HG03439 (cell line): Measurements from ENCODE around the gene ZNF862.

Source experiments
- ATAC-seq: cut with Tn5 transposase; IDR thresholded peaks from one replicate; pipeline ENCODE4 v1.9.1; 2021; ENCODE audit warnings: mild to moderate bottlenecking, moderate library complexity; ENCODE audit not compliant: unreplicated experiment

The ZNF862 gene

DNA sequence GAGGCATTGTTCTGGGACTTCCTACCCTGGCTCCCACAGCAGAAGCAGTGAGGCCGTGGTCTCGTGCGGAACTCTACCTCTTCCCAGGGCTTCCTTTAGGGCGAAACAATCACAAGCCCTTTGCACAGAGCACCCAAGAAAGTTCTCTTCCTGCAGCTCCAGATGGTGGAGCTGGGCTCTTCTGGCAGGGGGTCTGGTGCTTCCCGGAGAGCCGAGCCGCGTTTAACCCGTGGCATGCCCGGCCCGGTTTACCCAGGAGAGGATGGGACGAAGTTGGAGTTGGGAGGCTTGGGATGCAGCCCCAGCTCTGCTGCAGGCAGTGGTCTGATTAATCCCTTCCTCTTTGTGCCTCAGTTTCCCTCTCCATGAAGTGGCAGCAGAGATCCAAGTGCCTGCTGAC, 26.6 kb downstream of the ZNF862 start:
- ATAC-seq, result no peak

GRCh38 chr7:149865437-149865836, 27.3 kb downstream of the ZNF862 start:
- ATAC-seq, result no peak

DNA sequence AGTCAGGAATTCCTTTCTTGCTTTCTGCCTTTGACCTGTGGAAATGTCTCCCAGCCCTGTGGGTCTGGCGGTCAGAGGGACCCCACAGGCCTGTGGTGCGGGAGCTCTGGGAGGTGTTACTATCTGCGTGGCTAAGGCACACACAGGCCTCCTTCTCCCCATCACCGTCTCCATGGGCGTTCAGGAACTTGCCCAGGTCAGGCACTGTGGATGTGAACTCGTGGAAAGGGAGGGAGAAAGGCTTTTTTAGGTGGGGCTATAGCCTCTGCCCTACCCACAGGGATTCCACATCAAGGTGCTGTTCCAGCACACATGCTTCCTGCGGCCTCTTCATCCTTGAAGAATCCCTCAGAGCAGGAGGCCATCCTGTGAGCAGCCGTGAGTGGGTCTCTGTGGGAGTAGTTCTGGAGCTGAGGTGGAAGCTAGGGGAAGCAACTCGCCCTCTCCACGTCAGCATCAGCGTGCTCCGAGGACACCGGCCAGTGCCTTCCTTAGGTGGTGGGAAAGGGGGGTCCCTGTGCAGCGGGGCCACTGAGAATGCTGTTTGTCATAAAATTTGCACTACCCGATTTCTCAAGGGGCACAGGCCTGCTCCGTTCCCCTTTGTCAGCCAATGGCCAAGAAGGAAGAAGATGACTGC, 28.1 kb downstream of the ZNF862 start:
- ATAC-seq, result no peak

DNA sequence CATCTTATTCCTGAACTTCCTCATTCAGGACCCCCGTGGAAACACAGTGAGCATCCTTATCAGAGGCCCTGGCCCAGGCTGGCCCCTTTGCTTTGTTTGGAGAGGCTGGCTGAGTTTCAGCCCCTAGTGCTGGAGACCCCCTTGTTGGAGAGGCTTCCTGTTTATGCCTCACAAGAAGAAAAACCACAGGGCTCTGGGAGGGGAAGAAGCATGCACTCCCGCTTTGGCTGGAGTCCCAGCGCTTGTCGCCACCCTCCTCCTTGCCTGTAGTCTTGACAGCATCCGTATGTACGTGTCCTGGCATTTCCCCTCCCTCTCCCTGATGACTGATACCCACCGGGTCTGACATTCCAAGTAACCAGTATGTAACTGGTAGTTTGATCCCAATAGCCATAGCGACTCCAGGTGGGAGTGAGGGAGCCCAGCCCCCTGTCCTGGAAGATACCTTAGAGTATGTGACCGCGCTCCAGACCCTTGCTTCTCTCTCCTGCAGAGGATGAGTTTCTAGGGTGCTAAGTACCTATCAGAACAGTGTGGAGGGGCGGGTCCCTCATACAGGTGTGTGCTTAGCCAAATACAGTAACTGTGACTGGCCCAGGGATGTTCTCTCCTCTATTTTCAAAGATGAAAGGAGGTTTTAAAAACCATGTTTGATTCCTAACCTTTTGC, 28.7 kb downstream of the ZNF862 start:
- ATAC-seq, result no peak

GRCh38 chr7:149867762-149868622, 29.8 kb downstream of the ZNF862 start:
- ATAC-seq, result no peak

DNA sequence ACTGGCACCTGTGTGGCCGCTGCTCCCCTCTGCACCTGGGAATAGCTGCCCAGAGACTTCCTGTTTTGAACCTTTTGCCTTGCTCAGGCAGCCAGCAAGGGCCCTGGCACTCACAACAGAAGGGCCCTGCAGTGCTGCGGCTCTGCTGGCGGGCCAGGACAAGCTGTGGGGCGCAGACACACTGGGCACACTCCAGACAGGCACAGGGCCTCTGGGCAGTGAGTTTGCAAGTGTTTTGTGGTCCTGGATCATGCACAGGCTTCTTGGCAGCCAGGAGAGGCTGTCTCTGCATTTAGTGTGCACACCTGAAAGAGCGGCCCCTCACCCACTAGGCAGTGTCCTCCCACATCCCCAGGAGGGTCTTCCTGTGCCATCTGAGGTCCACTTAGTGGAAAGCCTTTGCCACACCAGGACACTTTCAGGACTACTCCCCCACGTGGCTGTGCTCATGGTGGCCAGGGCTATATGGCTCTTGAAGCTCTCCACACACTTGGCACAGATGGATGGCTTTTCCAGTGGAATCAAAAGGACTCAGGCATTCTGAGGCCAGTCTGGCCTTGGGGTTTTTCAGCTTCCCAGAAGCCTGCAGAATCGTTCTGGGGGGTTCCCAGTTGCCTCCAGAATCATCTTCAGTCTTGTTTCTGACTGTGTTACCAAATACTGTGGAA, 30.6 kb downstream of the ZNF862 start:
- ATAC-seq, result no peak

DNA sequence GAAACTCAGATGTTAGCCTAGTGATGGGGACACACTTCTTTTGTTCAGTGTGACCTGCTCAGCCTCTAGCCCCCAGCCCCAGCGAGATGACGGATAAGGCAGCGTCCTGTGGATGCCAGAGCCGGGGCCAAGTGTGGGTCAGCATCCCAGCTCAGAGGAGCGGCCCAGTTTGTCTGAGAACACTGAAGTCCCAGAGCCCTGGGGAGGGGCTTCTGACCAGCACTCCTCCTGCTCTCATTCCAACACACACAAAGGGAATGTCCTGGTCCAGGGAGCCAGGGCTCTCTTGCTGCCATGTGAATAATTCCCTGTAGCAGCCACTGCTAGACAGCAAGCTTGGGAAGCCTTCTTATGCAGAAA, 31.1 kb downstream of the ZNF862 start:
- ATAC-seq, result no peak

DNA sequence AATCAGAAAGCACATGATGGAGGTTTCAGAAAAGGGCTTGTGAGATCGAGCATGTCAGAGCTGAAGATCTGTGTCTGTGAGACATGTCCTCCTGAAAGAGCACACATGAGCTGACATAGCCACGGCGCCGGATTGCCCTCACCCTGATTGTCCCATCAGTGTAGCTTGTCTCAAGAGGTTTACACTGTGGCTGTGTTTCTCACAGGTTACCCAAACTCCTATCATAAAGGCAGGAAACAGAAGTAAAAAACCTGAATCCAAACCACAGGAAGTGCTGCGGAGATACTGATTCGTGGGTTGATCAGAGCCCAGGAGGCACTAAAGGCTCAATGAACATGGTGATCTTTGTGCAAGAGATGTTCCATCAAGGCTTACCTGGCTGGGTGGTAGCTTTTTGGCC, 31.7 kb downstream of the ZNF862 start:
- ATAC-seq, result no peak

GRCh38 chr7:149870274-149870673, 32.1 kb downstream of the ZNF862 start:
- ATAC-seq, result no peak

- ATAC-seq, result no peak
Observed at GRCh38 chr7:149870701-149871483, 32.7 kb downstream of the ZNF862 start.

DNA sequence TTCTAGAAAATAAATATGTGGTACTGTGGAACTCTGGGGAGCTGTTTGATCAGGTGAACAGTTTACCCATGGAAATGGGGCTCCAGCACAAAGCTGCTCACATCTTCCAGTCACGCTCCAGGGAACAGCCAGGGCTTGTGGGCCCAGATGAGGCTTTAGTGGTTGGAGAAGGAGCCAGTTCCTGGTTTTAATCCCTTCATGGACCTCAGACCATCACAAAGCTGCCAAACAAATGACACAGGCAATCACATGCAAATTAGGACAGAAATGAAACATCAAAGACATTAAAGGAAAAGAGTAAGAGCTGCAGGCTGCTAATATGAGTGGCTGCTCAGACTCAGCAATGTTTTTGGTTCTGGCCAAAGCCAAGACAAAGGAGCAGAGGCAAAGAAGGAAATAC, 33.4 kb downstream of the ZNF862 start:
- ATAC-seq, result no peak

- ATAC-seq, result no peak
Observed at GRCh38 chr7:149872419-149873073, 34.4 kb downstream of the ZNF862 start.

DNA sequence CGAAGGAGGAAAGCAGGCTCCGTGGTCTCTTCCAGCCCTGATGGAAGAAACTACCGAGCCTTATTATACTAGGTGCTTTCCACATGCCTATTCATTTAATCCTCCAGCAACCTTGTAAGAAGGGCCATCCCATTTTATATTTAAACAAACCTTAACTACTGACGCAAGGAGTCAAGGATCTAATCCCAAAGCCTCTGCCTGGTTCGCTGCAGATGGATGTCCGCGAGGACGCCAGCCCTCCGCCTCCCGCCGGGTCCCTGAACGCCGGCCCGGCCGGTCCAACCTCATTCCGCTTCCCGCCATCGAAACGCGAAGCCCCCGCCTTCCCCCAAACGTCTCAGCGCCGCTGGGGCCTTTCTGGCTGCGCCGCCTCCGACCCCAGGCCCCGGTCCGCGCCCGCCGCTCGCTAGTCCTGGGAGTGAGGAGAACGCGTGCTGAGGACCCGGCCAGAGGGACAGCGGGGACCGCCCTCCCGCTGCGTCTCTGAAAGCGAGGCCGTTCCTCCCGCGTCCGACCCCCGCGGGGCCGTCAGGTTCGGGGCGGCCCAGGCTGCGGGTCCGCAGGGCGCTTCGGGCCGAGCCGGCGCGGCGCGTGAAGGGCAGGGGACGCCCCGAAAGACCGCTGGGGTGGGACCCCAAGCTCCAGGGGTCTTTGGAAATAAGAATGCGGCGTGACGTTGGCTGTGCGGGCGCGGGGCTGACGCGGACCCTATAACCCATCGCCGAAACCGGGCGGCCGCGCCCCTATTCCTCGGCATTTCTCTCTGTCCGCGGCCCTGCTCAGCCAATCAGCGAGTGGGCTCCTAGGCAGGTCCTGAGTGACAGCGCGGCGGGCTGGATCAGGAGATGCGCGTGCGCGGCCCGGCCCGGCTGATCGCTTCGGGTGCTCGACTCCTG, 35.1 kb downstream of the ZNF862 start, which contains the start of gene ATP6V0E2:
Gene ATP6V0E2, plus strand, starts transcription at position 896 of the 896 bp plus-strand sequence. CDS start 97 bp downstream, outside the sequence.
- ATAC-seq, result peak; percentile 95

DNA sequence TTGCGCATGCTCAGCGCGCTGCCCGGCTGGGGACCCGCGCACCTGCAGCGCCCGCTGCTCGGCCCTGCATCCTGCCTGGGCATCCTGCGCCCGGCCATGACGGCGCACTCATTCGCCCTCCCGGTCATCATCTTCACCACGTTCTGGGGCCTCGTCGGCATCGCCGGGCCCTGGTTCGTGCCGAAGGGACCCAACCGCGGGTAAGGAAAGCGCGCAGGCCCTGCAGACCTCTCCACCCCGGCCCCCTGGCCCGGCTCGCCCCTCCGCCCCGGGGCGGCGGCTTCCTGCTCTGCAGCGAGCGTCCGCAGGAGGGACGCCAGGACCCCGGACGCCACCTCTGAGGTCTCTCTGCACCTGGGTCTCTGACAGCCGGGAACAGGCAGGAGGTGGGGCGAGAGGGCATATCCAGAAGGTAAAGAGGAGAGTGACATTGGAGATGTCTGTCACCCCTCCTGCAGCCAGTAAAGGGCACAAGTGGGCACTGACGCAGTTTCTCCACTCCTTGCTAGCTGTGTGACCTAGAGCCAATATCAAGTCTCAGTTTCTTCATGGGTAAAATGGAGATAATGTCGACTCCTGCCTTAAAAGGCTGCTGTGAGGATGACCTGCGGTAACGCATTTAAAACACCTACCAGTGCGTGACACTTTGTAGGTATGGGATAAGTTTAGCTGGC, 35.9 kb downstream of the ZNF862 start:
- peak; percentile 30 for ATAC-seq

- no peak for ATAC-seq
Observed at GRCh38 chr7:149874644-149875028, 36.5 kb downstream of the ZNF862 start.

DNA sequence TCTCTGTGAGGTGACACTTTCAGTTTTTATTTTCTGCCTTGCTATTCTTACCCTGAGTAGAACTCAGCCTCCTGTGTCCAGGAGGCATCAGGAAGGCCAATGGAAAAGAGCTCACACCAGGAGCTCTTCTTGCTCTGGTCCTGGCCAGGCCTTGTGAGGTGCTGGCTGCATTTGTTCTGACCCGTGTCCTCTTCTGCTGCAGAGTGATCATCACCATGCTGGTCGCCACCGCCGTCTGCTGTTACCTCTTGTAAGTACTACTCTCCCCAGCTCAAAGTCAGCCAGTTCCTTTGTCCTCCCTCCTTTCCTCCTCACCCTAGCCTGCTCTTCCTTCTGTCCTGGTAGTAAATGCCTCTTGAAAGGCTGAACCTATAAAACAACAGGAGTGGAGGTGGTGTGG, 37.2 kb downstream of the ZNF862 start:
- ATAC-seq, result no peak

GRCh38 chr7:149877890-149878522, 39.8 kb downstream of the ZNF862 start:
- ATAC-seq, result no peak

DNA sequence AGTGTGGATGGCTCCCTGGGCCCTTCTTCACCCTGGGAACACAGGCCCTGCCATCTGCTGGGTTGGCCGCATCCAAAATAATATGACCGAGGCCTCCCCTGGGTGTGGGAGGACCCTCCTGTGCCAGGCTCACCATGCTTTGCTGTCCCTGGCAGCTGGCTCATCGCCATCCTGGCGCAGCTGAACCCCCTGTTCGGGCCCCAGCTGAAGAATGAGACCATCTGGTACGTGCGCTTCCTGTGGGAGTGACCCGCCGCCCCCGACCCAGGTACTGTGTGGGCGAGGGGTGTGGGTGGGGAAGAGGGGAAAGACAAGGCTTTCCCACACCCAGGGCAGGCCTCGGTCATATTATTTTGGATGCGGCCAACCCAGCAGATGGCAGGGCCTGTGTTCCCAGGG, 40.3 kb downstream of the ZNF862 start:
- no peak for ATAC-seq
